Measurements from ENCODE around the gene TNFRSF8. TPM values are rescaled to one million over a fixed set of nuclear protein-coding genes. Genes with fewer than 3 reads are reported as not detected.

The TNFRSF8 gene
- total and polyA plus RNA-seq, 9 of the 15 experiments (the other 6 are each of a cell fraction or from before 2014, with no cell fraction given): 3.5 to 38.4 (median 17.1) TPM

DNA sequence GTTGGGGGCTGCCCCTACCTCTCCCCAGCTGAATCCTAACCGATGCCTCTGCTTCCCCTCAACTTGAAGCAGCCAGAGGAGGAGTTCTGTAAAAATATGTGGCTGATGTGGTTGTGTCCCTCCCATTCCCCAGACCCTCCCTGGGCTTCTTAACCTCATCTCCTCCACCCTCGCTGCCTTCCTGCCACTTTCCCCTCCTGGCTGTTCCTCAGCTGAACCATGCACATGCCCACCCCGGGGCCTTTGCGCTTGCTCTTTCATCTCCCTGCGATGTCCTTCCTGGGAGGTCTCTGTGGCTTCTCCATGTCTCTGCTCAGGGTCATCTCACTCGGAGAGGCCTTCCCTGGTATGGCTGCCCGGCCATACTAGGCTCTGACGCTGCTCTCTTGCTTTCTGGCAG, 34.9 kb upstream of the TNFRSF8 start (continued):
- TF ChIP-seq, protein P1, sequence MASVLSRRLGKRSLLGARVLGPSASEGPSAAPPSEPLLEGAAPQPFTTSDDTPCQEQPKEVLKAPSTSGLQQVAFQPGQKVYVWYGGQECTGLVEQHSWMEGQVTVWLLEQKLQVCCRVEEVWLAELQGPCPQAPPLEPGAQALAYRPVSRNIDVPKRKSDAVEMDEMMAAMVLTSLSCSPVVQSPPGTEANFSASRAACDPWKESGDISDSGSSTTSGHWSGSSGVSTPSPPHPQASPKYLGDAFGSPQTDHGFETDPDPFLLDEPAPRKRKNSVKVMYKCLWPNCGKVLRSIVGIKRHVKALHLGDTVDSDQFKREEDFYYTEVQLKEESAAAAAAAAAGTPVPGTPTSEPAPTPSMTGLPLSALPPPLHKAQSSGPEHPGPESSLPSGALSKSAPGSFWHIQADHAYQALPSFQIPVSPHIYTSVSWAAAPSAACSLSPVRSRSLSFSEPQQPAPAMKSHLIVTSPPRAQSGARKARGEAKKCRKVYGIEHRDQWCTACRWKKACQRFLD (CRISPR knock-in tag; IDR thresholded peaks at IDR 0.05): no peak
- no peak for TF ChIP-seq PTBP1 (IDR thresholded peaks at IDR 0.05; ENCODE audit: low read depth, low read length)

GRCh38 chr1:12028957-12029511, 34.1 kb upstream of the TNFRSF8 start:
- TF ChIP-seq ZFX (CRISPR knock-in tag; IDR thresholded peaks at IDR 0.05): 0 out of 2 replicates have a peak, but pooled peaks have one; percentile 14
- no peak for TF ChIP-seq YY1 (IDR thresholded peaks at IDR 0.05; ENCODE audit: borderline replicate concordance in 1 of 3, control insufficient read depth in 1 of 3, extremely low read depth in 1 of 3, insufficient read depth in 3 of 3, insufficient read length in 1 of 3, insufficient replicate concordance in 2 of 3, low read depth in 1 of 3, low read length in 2 of 3)
- Histone ChIP-seq H3K79me2 (ENCODE audit: control insufficient read depth, insufficient read depth, low read length) (no peaks in the 10 kb centered on the region), H3K9ac (ENCODE audit: insufficient read depth in 1 of 2, low read depth in 2 of 2, low read length in 2 of 2) (peak overlapping the region in 1 of 2 experiments; percentile 61; a peak in 2 of 4 replicates), H3K9me1 (ENCODE audit: control insufficient read depth, insufficient read depth, low read length) (peaks cover 6% of the 10 kb centered on the region), H3K4me2 (ENCODE audit: insufficient read depth, low read length) (no peak overlapping the region), H3K4me3 (no peak overlapping the region), H3K27ac (ENCODE audit: extremely low read depth, low read depth, low read length) (no peak overlapping the region), H3K9me3 (replicated peaks; ENCODE audit: control insufficient read depth, insufficient read depth, low read depth, low read length) (no peaks in the 10 kb centered on the region), H4K20me1 (replicated peaks; ENCODE audit: control insufficient read depth, insufficient read depth, low read length) (peaks cover 3% of the 10 kb centered on the region; the same call in 1 of the 2 replicates), H3K36me3 (ENCODE audit: control insufficient read depth, insufficient read depth, low read length) (peaks cover 77% of the 10 kb centered on the region; the same call in 2 of the 3 replicates), H3K27me3 (ENCODE audit: control insufficient read depth in 2 of 2, insufficient read depth in 2 of 2, low read length in 2 of 2) (no peaks in the 10 kb centered on the region), H3K4me1 (replicated peaks in 1 of 2; ENCODE audit: control insufficient read depth in 2 of 2, insufficient read depth in 2 of 2, low read length in 2 of 2) (peaks cover 0 to 25% of the 10 kb centered on the region in 2 experiments; a peak in 3 of 5 replicates), H2AFZ (ENCODE audit: low read depth, low read length) (no peak overlapping the region)
- DNase-seq (ENCODE audit: extremely low read depth in 1 of 4, low spot score in 3 of 4): no peak
- no TSS peak for BruUV-seq (replicated peaks)
- 99% methylated on average over 10 of the region's 19 CpGs for WGBS (ENCODE audit: insufficient coverage, low coverage, missing lambda C conversion rate)
- no peak for ATAC-seq
- CTCF ChIA-PET (ENCODE audit: low intra/inter-chr PET ratio): no interaction called here
- intact Hi-C loops (cut with micrococcal nuclease) (no loop called here), in situ Hi-C loops (cut with MboI) (no loop called here)
- POLR2A ChIA-PET: interaction anchor here (0.6 to 6.9 kb wide), 8 partner anchors 10 to 1808 kb away, joined by 3 to 95 read pairs (median 4); partner anchors contain the start of gene MIIP
- FAIRE-seq: no peak
